Pancreas (tissue), 10 donors: ENCODE measurements around the gene FSTL4. TPM values are rescaled to one million over a fixed set of nuclear protein-coding genes. Genes with fewer than 3 reads are reported as not detected.

Experiments used
- ATAC-seq, 4 donors: fragments of 200-7000 bp; cut with Tn5 transposase; one replicate each; pipeline versions ENCODE4 v1.8.0 to v1.9.1; 2020; ENCODE audit warnings: mild to moderate bottlenecking in 4 of 4, moderate library complexity in 4 of 4
- DNase-seq, 6 donors: peaks; one replicate each; pipeline ENCODE4 v3.0.0-alpha.2; 2020
- FAIRE-seq: peaks from 2 replicates; lab custom pipeline; 2012; peaks lifted over from hg19 to GRCh38; lab: Jason Lieb, UNC
- H3K27ac ChIP-seq, 4 donors: fragments of 200-600 bp; sonication (generic); 1 replicate in 3 of 4; 2 replicates in 1 of 4; pipeline versions ENCODE4 v1.5.0 to v1.8.0; 2020
- H3K27me3 ChIP-seq, 4 donors: fragments of 200-600 bp; one replicate each; pipeline ENCODE4 v1.8.0; 2021
- H3K36me3 ChIP-seq, 3 donors: fragments of 200-600 bp; sonication (generic) in 1 of 3; one replicate each; pipeline versions ENCODE4 v1.5.0 to v1.8.0; 2020 to 2021
- H3K4me1 ChIP-seq, 3 donors: fragments of 200-600 bp; one replicate each; pipeline ENCODE4 v1.8.0; 2021
- H3K4me3 ChIP-seq, 4 donors: fragments of 200-600 bp; sonication (generic) in 2 of 4; one replicate each; pipeline versions ENCODE4 v1.5.0 to v1.8.0; 2020 to 2021
- H3K9me3 ChIP-seq, 4 donors: fragments of 200-600 bp; one replicate each; pipeline ENCODE4 v1.8.0; 2021
- CTCF ChIP-seq, 4 donors: fragments of 200-600 bp; sonication (generic) in 3 of 4; IDR thresholded peaks; one replicate each; pipeline versions ENCODE4 v1.5.0 to v1.8.0; 2021; ENCODE audit warnings: antibody characterized with exemption in 4 of 4
- WGBS, 2 donors: extraction: QIAGEN DNeasy Blood & Tissue Kit; methylation state at CpG; one replicate each; pipeline ENCODE4 v1.1.7; 2013; 5-methylcytosine and 5-hydroxymethylcytosine counted together
- intact Hi-C, 3 donors: fragments of 100-400 bp; cut with DNase I; formaldehyde crosslinking; loops; one replicate each; pipeline versions ENCODE4 v1.11.1 to v1.14.2; 2022
- polyA plus RNA-seq, 2 donors: library from polyadenylated mRNA; stranded (reverse); fragments of 200-250 nt; gene quantifications; one replicate each; pipeline ENCODE4 v1.2.3, GENCODE V29; 2013
- total RNA-seq, 6 donors: library from RNA; stranded (reverse); fragmentation: NEBNext Ultra II Directional in 4 of 6; extraction: Animal tissue kit (Norgen Biotek cat#: 25700) in 4 of 6; gene quantifications; one replicate each; pipeline versions ENCODE4 v1.2.1 to v1.2.4, GENCODE V29; 2021 to 2023
- donor health status: healthy with polysubstance abuse.
- donor health status: DM: no; HTN: no; CAD: no; lungs with moderate emphysema.
- donor health status: DM: no; HTN: no; CAD: no.
- donor health status: control.
- donor health status: control.
- donor health status: Bipolar disorder and iron deficiency.
- donor health status: DM: yes; HTN: yes; CAD: no.
- donor health status: DM: no; HTN: no; CAD: no.
- donor health status: DM: no; HTN: no; CAD: no.
- donor health status: DM: yes; HTN: yes; CAD: no.

FSTL4 gene
- total and polyA plus RNA-seq, 8 donors = 0.68 to 2.4 (median 1.4) TPM

GRCh38 chr5:133163839-133164238, 448.5 kb downstream of the FSTL4 start:
- FAIRE-seq (no peak), DNase-seq (no peak), ATAC-seq (no peak)
- WGBS, 2 donors = 94 to 97% methylated on average over 3 of the region's 3 CpGs
- TF ChIP-seq CTCF (IDR thresholded peaks at IDR 0.05) = no peak
- Histone ChIP-seq H3K4me3 (no peak overlapping the region), H3K4me1 (no peaks in the 10 kb centered on the region), H3K36me3 (no peaks in the 10 kb centered on the region), H3K27ac (no peak overlapping the region), H3K27me3 (no peaks in the 10 kb centered on the region), H3K9me3 (no peaks in the 10 kb centered on the region)
- intact Hi-C loops = no loop called here

- no peak for FAIRE-seq
- 84 to 96% methylated on average over 1 of the region's 1 CpG for WGBS, 2 donors
- Histone ChIP-seq H3K4me3 (no peak overlapping the region), H3K4me1 (no peaks in the 10 kb centered on the region), H3K36me3 (no peaks in the 10 kb centered on the region), H3K9me3 (no peaks in the 10 kb centered on the region), H3K27ac (no peak overlapping the region), H3K27me3 (no peaks in the 10 kb centered on the region)
- no peak for DNase-seq
- intact Hi-C loops = no loop called here
- TF ChIP-seq CTCF (IDR thresholded peaks at IDR 0.05) = no peak
- ATAC-seq = no peak
Measured at GRCh38 chr5:133159543-133159942, 452.8 kb downstream of the FSTL4 start.

GRCh38 chr5:133155326-133155969, 456.9 kb downstream of the FSTL4 start:
- ATAC-seq = no peak
- no peaks in the 10 kb centered on the region for H3K4me1 ChIP-seq
- no peaks in the 10 kb centered on the region for H3K36me3 ChIP-seq
- intact Hi-C loops = no loop called here
- WGBS, 2 donors = 82 to 84% methylated on average over 4 of the region's 4 CpGs
- H3K9me3 ChIP-seq = no peaks in the 10 kb centered on the region
- no peaks in the 10 kb centered on the region for H3K27me3 ChIP-seq
- DNase-seq = no peak
- no peak for FAIRE-seq
- no peak for TF ChIP-seq CTCF (IDR thresholded peaks at IDR 0.05)
- H3K27ac ChIP-seq = no peak overlapping the region
- no peak overlapping the region for H3K4me3 ChIP-seq

- no peak for FAIRE-seq
- Histone ChIP-seq H3K4me1 (peaks cover 0 to 7% (median 4%) of the 10 kb centered on the region in 3 donors), H3K27ac (no peak overlapping the region), H3K9me3 (no peaks in the 10 kb centered on the region), H3K36me3 (no peaks in the 10 kb centered on the region), H3K4me3 (no peak overlapping the region), H3K27me3 (no peaks in the 10 kb centered on the region)
- 93 to 94% methylated on average over 12 of the region's 12 CpGs for WGBS, 2 donors
- intact Hi-C loops = no loop called here
- no peak for TF ChIP-seq CTCF (IDR thresholded peaks at IDR 0.05)
- no peak for ATAC-seq
- DNase-seq = no peak
Measured at GRCh38 chr5:133154274-133155075, 457.9 kb downstream of the FSTL4 start.
